NCI-H2081 treated with DMSO at 0.1 percent for 48 hours (cell line): Measurements from ENCODE around the gene CUL4A.
A peak's percentile ranks its signal among the peaks of the same experiment; 100 is the strongest.
"Not testable (repeated sequence)": the region's sequence is repeated elsewhere in the genome, so short reads cannot be mapped to it uniquely, and the experiment has no call there.

Experiments used
- DNase-seq: peaks from one replicate; lab custom pipeline; 2025; lab: John Stamatoyannopoulos, UW

Gene CUL4A

GRCh38 chr13:113292021-113292862, 82.8 kb downstream of the CUL4A start:
- DNase-seq, result no peak

- no peak for DNase-seq
Measured at GRCh38 chr13:113293686-113294085, 84.3 kb downstream of the CUL4A start.

- DNase-seq, result no peak
Measured at GRCh38 chr13:113295776-113296175, 86.4 kb downstream of the CUL4A start.

- peak; percentile 60 for DNase-seq
Measured at GRCh38 chr13:113296823-113297369, 87.5 kb downstream of the CUL4A start, which contains the start of gene LAMP1. Gene LAMP1, plus strand, starts transcription at chr13:113297239. Its CDS starts 196 bp downstream, at chr13:113297435.

- DNase-seq, result no peak
Measured at GRCh38 chr13:113297370-113298042, 88.1 kb downstream of the CUL4A start.

- no peak for DNase-seq
Measured at GRCh38 chr13:113298043-113298945, 88.9 kb downstream of the CUL4A start.

GRCh38 chr13:113299951-113300350, 90.5 kb downstream of the CUL4A start:
- no peak for DNase-seq

- DNase-seq, result no peak
Measured at GRCh38 chr13:113302986-113303385, 93.6 kb downstream of the CUL4A start.

- no peak for DNase-seq
Measured at GRCh38 chr13:113304121-113304520, 94.7 kb downstream of the CUL4A start.

GRCh38 chr13:113305208-113305607, 95.8 kb downstream of the CUL4A start:
- no peak for DNase-seq

GRCh38 chr13:113307491-113307890, 98.1 kb downstream of the CUL4A start:
- no peak for DNase-seq

GRCh38 chr13:113309473-113309872, 100.1 kb downstream of the CUL4A start:
- DNase-seq, result no peak

- not testable (repeated sequence) for DNase-seq
Measured at GRCh38 chr13:113314112-113314511, 104.7 kb downstream of the CUL4A start.

GRCh38 chr13:113314895-113315470, 105.6 kb downstream of the CUL4A start:
- not testable (repeated sequence) for DNase-seq

GRCh38 chr13:113315992-113316391, 106.6 kb downstream of the CUL4A start:
- no peak for DNase-seq
